Smooth muscle cell of the brain vasculature (primary cell): Measurements from ENCODE around the gene PCSK1N.
"Not testable (repeated sequence)": the region's sequence is repeated elsewhere in the genome, so short reads cannot be mapped to it uniquely, and the experiment has no call there.

Experiments
- DNase-seq: peaks from one replicate; pipeline ENCODE4 v3.0.0-alpha.2; 2012; ENCODE audit warnings: low read depth, low spot score

The PCSK1N gene

GRCh38 chrX:48835524-48836329, at the start of gene PCSK1N:
Gene PCSK1N, minus strand, starts transcription at chrX:48835610. Its CDS starts 78 bp downstream, at chrX:48835532.
- no peak for DNase-seq

- DNase-seq, result no peak
These were observed 48.3 kb upstream of the PCSK1N start for GRCh38 chrX:48883729-48884128.

- not testable (repeated sequence) for DNase-seq
These were observed 41.5 kb upstream of the PCSK1N start for GRCh38 chrX:48876944-48877343.

- not testable (repeated sequence) for DNase-seq
These were observed 36.6 kb upstream of the PCSK1N start for GRCh38 chrX:48872017-48872416.

- DNase-seq, result no peak
These were observed 28.8 kb upstream of the PCSK1N start for GRCh38 chrX:48864210-48864609.

GRCh38 chrX:48854898-48855297, 19.5 kb upstream of the PCSK1N start:
- no peak for DNase-seq

GRCh38 chrX:48854121-48854804, 18.9 kb upstream of the PCSK1N start:
- DNase-seq, result not testable (repeated sequence)

GRCh38 chrX:48853494-48853893, 18.1 kb upstream of the PCSK1N start:
- not testable (repeated sequence) for DNase-seq

GRCh38 chrX:48852857-48853256, 17.4 kb upstream of the PCSK1N start:
- no peak for DNase-seq

GRCh38 chrX:48848847-48849246, 13.4 kb upstream of the PCSK1N start:
- no peak for DNase-seq

- DNase-seq, result no peak
These were observed 4.3 kb upstream of the PCSK1N start for GRCh38 chrX:48839686-48840085.

GRCh38 chrX:48834383-48834709, 1.1 kb downstream of the PCSK1N start:
- no peak for DNase-seq

GRCh38 chrX:48833542-48834138, 1.8 kb downstream of the PCSK1N start:
- no peak for DNase-seq

- DNase-seq, result no peak
These were observed 3.5 kb downstream of the PCSK1N start for GRCh38 chrX:48831909-48832291.

GRCh38 chrX:48831136-48831908, 4.1 kb downstream of the PCSK1N start:
- DNase-seq, result no peak

- no peak for DNase-seq
These were observed 6.2 kb downstream of the PCSK1N start for GRCh38 chrX:48829016-48829735.

- DNase-seq, result no peak
These were observed 7.8 kb downstream of the PCSK1N start for GRCh38 chrX:48827654-48827968.

- no peak for DNase-seq
These were observed 8.3 kb downstream of the PCSK1N start for GRCh38 chrX:48826876-48827653.

- DNase-seq, result no peak
These were observed 9.1 kb downstream of the PCSK1N start, which contains the start of gene ERAS for GRCh38 chrX:48826135-48826875. Gene ERAS, plus strand, starts transcription at chrX:48826513. Its CDS starts 2,611 bp downstream, at chrX:48829124.

GRCh38 chrX:48824066-48824465, 11.3 kb downstream of the PCSK1N start:
- DNase-seq, result no peak
